Colon (tissue), 2 donors: Measurements from ENCODE around the gene EGR1.
"Not testable (repeated sequence)": the region's sequence is repeated elsewhere in the genome, so short reads cannot be mapped to it uniquely, and the experiment has no call there.

ENCODE experiments used
- FAIRE-seq: peaks from 2 replicates; lab custom pipeline; 2012; peaks lifted over from hg19 to GRCh38; lab: Jason Lieb, UNC
- donor health status: control.
- donor health status: control.

Gene EGR1

GRCh38 chr5:138469540-138470321 is 4.5 kb downstream of the EGR1 start:
- no peak for FAIRE-seq

GRCh38 chr5:138470322-138471051 is 5.2 kb downstream of the EGR1 start:
- no peak for FAIRE-seq

GRCh38 chr5:138471052-138471361 is 5.7 kb downstream of the EGR1 start:
- FAIRE-seq, result no peak

- FAIRE-seq, result no peak
Observed at GRCh38 chr5:138472353-138472752, 7.1 kb downstream of the EGR1 start.

- not testable (repeated sequence) for FAIRE-seq
Observed at GRCh38 chr5:138473151-138473550, 7.9 kb downstream of the EGR1 start.

- FAIRE-seq, result no peak
Observed at GRCh38 chr5:138476918-138477317, 11.6 kb downstream of the EGR1 start.

- no peak for FAIRE-seq
Observed at GRCh38 chr5:138482638-138483037, 17.4 kb downstream of the EGR1 start.

- no peak for FAIRE-seq
Observed at GRCh38 chr5:138488481-138488945, 23.2 kb downstream of the EGR1 start.

- FAIRE-seq, result no peak
Observed at GRCh38 chr5:138489683-138490061, 24.4 kb downstream of the EGR1 start.

- FAIRE-seq, result no peak
Observed at GRCh38 chr5:138490648-138491283, 25.5 kb downstream of the EGR1 start.

GRCh38 chr5:138491284-138491648 is 26.0 kb downstream of the EGR1 start:
- FAIRE-seq, result no peak

GRCh38 chr5:138491669-138492559 is 26.6 kb downstream of the EGR1 start:
- FAIRE-seq, result no peak

GRCh38 chr5:138492560-138493045 is 27.3 kb downstream of the EGR1 start:
- no peak for FAIRE-seq

- FAIRE-seq, result no peak
Observed at GRCh38 chr5:138495351-138495750, 30.1 kb downstream of the EGR1 start.

GRCh38 chr5:138498376-138498775 is 33.1 kb downstream of the EGR1 start:
- no peak for FAIRE-seq

- FAIRE-seq, result no peak
Observed at GRCh38 chr5:138502121-138502520, 36.8 kb downstream of the EGR1 start.

- no peak for FAIRE-seq
Observed at GRCh38 chr5:138502521-138502920, 37.2 kb downstream of the EGR1 start.

GRCh38 chr5:138503487-138504270 is 38.4 kb downstream of the EGR1 start:
- no peak for FAIRE-seq

- FAIRE-seq, result no peak
Observed at GRCh38 chr5:138504799-138505198, 39.5 kb downstream of the EGR1 start.

- FAIRE-seq, result no peak
Observed at GRCh38 chr5:138506370-138507306, 41.4 kb downstream of the EGR1 start.
